ENCODE measurements around the gene HSD3B7.
A peak's percentile ranks its signal among the peaks of the same experiment; 100 is the strongest.

HSD3B7 gene

DNA sequence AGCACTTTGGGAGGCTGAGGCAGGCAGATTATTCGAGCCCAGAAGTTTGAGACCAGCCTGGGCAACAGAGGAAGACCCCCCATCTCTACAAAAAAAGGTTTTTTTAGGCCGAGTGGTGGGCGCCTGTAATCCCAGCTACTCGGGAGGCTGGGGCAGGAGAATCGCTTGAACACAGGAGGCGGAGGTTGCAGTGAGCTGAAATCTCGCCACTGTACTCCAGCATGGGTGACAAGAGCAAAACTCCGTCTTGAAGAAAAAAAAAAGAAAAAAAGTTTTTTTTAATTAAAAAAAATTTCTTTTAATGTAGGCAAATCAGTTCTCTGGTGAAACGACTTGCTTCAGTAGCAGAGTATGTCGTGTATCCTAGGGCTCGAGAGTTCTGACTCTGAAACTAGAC, 10.9 kb downstream of the HSD3B7 start:
- DNase-seq (ENCODE audit: low read depth in 1 of 2, low spot score in 1 of 2) = no peak
- H3K4me3 ChIP-seq (replicated peaks; ENCODE audit: insufficient read depth, low read length) = no peak overlapping the region
- H3K27ac ChIP-seq (replicated peaks) = no peak overlapping the region
- TF ChIP-seq GABPA (IDR thresholded peaks at IDR 0.05; ENCODE audit: low read depth) (no peak), SPI1 (IDR thresholded peaks at IDR 0.05; ENCODE audit: borderline replicate concordance, low read depth) (no peak), POLR2AphosphoS5 (IDR thresholded peaks at IDR 0.05; ENCODE audit: low read depth) (no peak)
- TF ChIP-seq, protein P1, sequence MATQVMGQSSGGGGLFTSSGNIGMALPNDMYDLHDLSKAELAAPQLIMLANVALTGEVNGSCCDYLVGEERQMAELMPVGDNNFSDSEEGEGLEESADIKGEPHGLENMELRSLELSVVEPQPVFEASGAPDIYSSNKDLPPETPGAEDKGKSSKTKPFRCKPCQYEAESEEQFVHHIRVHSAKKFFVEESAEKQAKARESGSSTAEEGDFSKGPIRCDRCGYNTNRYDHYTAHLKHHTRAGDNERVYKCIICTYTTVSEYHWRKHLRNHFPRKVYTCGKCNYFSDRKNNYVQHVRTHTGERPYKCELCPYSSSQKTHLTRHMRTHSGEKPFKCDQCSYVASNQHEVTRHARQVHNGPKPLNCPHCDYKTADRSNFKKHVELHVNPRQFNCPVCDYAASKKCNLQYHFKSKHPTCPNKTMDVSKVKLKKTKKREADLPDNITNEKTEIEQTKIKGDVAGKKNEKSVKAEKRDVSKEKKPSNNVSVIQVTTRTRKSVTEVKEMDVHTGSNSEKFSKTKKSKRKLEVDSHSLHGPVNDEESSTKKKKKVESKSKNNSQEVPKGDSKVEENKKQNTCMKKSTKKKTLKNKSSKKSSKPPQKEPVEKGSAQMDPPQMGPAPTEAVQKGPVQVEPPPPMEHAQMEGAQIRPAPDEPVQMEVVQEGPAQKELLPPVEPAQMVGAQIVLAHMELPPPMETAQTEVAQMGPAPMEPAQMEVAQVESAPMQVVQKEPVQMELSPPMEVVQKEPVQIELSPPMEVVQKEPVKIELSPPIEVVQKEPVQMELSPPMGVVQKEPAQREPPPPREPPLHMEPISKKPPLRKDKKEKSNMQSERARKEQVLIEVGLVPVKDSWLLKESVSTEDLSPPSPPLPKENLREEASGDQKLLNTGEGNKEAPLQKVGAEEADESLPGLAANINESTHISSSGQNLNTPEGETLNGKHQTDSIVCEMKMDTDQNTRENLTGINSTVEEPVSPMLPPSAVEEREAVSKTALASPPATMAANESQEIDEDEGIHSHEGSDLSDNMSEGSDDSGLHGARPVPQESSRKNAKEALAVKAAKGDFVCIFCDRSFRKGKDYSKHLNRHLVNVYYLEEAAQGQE (IDR thresholded peaks at IDR 0.05; ENCODE audit: insufficient replicate concordance, low read depth) = no peak
- TF ChIP-seq, protein P2, sequence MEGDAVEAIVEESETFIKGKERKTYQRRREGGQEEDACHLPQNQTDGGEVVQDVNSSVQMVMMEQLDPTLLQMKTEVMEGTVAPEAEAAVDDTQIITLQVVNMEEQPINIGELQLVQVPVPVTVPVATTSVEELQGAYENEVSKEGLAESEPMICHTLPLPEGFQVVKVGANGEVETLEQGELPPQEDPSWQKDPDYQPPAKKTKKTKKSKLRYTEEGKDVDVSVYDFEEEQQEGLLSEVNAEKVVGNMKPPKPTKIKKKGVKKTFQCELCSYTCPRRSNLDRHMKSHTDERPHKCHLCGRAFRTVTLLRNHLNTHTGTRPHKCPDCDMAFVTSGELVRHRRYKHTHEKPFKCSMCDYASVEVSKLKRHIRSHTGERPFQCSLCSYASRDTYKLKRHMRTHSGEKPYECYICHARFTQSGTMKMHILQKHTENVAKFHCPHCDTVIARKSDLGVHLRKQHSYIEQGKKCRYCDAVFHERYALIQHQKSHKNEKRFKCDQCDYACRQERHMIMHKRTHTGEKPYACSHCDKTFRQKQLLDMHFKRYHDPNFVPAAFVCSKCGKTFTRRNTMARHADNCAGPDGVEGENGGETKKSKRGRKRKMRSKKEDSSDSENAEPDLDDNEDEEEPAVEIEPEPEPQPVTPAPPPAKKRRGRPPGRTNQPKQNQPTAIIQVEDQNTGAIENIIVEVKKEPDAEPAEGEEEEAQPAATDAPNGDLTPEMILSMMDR (IDR thresholded peaks at IDR 0.05; ENCODE audit: insufficient read depth, low read length) = no peak
- no peaks in the 10 kb centered on the region for H3K27me3 ChIP-seq (ENCODE audit: insufficient read depth, poor library complexity, severe bottlenecking)

DNA sequence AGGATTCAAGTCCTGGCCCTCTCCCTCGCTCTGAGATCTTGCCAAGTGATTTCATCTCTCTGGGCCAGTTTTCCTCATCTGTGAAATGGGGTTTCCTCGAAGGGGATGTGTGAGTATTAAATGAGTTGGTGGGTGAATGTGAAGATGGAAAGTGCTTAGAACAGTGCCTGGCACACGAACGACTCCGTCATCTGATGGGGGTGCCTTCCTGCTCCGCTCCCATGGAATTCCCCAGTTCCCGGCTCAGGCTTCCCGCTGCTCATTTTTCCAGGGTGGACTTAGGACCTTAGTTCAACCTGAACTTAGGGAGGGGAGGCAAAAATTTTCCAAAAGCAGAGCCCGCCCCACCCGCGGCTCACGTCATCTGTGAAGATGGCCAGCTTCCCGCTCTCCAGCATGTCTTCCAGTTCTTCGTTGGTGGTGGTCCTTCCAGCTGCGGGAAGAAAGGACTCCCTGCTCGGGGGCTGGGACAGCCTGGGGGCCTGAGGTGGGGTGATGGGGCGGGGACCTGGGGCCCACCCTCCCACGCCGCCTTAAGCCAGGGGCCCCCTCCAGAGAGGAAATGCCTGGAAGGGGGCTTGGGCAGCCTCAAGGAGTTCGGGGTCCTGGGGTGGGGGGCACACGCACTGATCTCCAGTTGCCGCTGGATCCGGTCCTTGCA, 11.4 kb downstream of the HSD3B7 start:
- no peaks in the 10 kb centered on the region for H3K27me3 ChIP-seq (ENCODE audit: insufficient read depth, poor library complexity, severe bottlenecking)
- TF ChIP-seq, protein P1 (IDR thresholded peaks at IDR 0.05; ENCODE audit: insufficient replicate concordance, low read depth) = no peak
- TF ChIP-seq POLR2AphosphoS5 (IDR thresholded peaks at IDR 0.05; ENCODE audit: low read depth) (no peak), GABPA (IDR thresholded peaks at IDR 0.05; ENCODE audit: low read depth) (no peak), SPI1 (IDR thresholded peaks at IDR 0.05; ENCODE audit: borderline replicate concordance, low read depth) (no peak)
- TF ChIP-seq, protein P2 (IDR thresholded peaks at IDR 0.05; ENCODE audit: insufficient read depth, low read length) = no peak
- H3K4me3 ChIP-seq (replicated peaks; ENCODE audit: insufficient read depth, low read length) = peak overlapping the region; percentile 61
- peak overlapping the region; percentile 75 for H3K27ac ChIP-seq (replicated peaks)
- no peak for DNase-seq (ENCODE audit: low read depth in 1 of 2, low spot score in 1 of 2)

GRCh38 chr16:30996985-30997724, 12.1 kb downstream of the HSD3B7 start:
- DNase-seq (ENCODE audit: low read depth in 1 of 2, low spot score in 1 of 2) = peak; percentile 81 to 91
- peak overlapping the region; percentile 75 for H3K27ac ChIP-seq (replicated peaks)
- H3K4me3 ChIP-seq (replicated peaks; ENCODE audit: insufficient read depth, low read length) = peak overlapping the region; percentile 61
- H3K27me3 ChIP-seq (ENCODE audit: insufficient read depth, poor library complexity, severe bottlenecking) = no peaks in the 10 kb centered on the region
- TF ChIP-seq, protein P1 (IDR thresholded peaks at IDR 0.05; ENCODE audit: insufficient replicate concordance, low read depth) = no peak
- TF ChIP-seq SPI1 (IDR thresholded peaks at IDR 0.05; ENCODE audit: borderline replicate concordance, low read depth) = no peak
- TF ChIP-seq, protein P2 (IDR thresholded peaks at IDR 0.05; ENCODE audit: insufficient read depth, low read length) = no peak
- no peak; the same call in 1 of the 2 replicates for TF ChIP-seq POLR2AphosphoS5 (IDR thresholded peaks at IDR 0.05; ENCODE audit: low read depth)
- TF ChIP-seq GABPA (IDR thresholded peaks at IDR 0.05; ENCODE audit: low read depth) = no peak

Measured in HL-60 (cell line).